ENCODE measurements around the gene DST.

DNA sequence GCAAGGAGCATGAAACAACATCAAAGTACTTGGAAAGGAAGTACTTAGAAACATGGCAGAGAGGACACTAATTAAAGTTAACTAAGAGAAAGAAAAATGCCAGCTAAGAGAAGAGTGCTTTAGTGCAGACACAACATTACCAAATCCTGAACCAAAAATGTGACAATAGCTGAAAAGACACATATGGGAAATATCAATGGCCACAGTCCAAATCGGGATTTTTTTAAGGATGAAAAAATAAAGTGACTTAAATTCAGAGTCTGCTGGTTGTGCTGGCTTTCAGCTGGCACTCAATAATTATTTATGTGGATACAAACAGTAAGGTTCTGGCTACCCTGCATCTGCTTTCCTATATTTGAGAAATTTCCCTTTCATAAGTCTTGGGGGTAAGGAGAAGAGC lies 12.6 kb upstream of the DST start:
- TF ChIP-seq, protein P1, sequence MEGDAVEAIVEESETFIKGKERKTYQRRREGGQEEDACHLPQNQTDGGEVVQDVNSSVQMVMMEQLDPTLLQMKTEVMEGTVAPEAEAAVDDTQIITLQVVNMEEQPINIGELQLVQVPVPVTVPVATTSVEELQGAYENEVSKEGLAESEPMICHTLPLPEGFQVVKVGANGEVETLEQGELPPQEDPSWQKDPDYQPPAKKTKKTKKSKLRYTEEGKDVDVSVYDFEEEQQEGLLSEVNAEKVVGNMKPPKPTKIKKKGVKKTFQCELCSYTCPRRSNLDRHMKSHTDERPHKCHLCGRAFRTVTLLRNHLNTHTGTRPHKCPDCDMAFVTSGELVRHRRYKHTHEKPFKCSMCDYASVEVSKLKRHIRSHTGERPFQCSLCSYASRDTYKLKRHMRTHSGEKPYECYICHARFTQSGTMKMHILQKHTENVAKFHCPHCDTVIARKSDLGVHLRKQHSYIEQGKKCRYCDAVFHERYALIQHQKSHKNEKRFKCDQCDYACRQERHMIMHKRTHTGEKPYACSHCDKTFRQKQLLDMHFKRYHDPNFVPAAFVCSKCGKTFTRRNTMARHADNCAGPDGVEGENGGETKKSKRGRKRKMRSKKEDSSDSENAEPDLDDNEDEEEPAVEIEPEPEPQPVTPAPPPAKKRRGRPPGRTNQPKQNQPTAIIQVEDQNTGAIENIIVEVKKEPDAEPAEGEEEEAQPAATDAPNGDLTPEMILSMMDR (IDR thresholded peaks at IDR 0.05): no peak
- no peak for TF ChIP-seq EP300 (IDR thresholded peaks at IDR 0.05)

Data from esophagus muscularis mucosa (tissue), 3 donors.